B cell (primary cell): ENCODE measurements around the gene PHYHIPL. TPM values are rescaled to one million over a fixed set of nuclear protein-coding genes. Genes with fewer than 3 reads are reported as not detected.

Experiments
- ATAC-seq: fragments of 200-7000 bp; cut with Tn5 transposase; one replicate; pipeline ENCODE4 v1.10.0; 2021; ENCODE audit warnings: low read depth, mild to moderate bottlenecking, moderate number of reproducible peaks, moderate library complexity
- CTCF ChIA-PET: fragments of 350-600 bp; sonication (Branson Sonifier 250); formaldehyde crosslinking; loops from one replicate; lab custom pipeline; 2021; ENCODE audit warnings: antibody characterized with exemption, inconsistent platforms; lab: Charles Lee
- POLR2A ChIA-PET: fragments of 350-600 bp; sonication (Branson Sonifier 250); formaldehyde crosslinking; loops from one replicate; lab custom pipeline; 2021; ENCODE audit warnings: antibody characterized with exemption; lab: Charles Lee
- DNase-seq: peaks from one replicate; pipeline ENCODE4 v3.0.0; 2013
- H2AFZ ChIP-seq: 2 replicates; pipeline ENCODE4 v1.6.1; 2012; ENCODE audit warnings: mild to moderate bottlenecking, low read depth, low read length; ENCODE audit not compliant: insufficient read depth, poor library complexity, severe bottlenecking
- H3K27ac ChIP-seq, 2 donors: 1 replicate in 1 of 2; 2 replicates in 1 of 2; pipeline ENCODE4 v1.5.1; 2012 to 2013; ENCODE audit warnings: low read length in 2 of 2, mild to moderate bottlenecking in 2 of 2, moderate library complexity in 1 of 2
- H3K27me3 ChIP-seq, 4 experiments: fragments of 200-600 bp in 1 of 4; sonication (generic) in 1 of 4; replicated peaks in 1 of 4; 1 replicate in 2 of 4; 2 replicates in 2 of 4; pipeline versions ENCODE4 v1.6.1 to v1.7.0; 2013 to 2016; ENCODE audit warnings: low read length in 3 of 4, mild to moderate bottlenecking in 2 of 4, mixed read lengths in 1 of 4, moderate library complexity in 1 of 4; ENCODE audit not compliant: insufficient read depth in 4 of 4, control insufficient read depth in 3 of 4; ENCODE audit errors: control extremely low read depth in 1 of 4
- H3K36me3 ChIP-seq, 2 experiments: replicated peaks in 1 of 2; 1 replicate in 1 of 2; 2 replicates in 1 of 2; pipeline versions ENCODE4 v1.6.1 to v1.7.1; 2013; ENCODE audit warnings: low read length in 1 of 2; ENCODE audit not compliant: insufficient read depth in 2 of 2, control insufficient read depth in 1 of 2; ENCODE audit errors: control extremely low read depth in 1 of 2, extremely low read depth in 1 of 2
- H3K4me1 ChIP-seq, 2 donors: fragments of 200-600 bp in 1 of 2; sonication (generic) in 1 of 2; 1 replicate in 1 of 2; 2 replicates in 1 of 2; pipeline versions ENCODE4 v1.5.1 to v1.6.1; 2013 to 2017; ENCODE audit warnings: low read length in 2 of 2; ENCODE audit not compliant: control insufficient read depth in 2 of 2, insufficient read depth in 2 of 2
- H3K4me2 ChIP-seq: replicated peaks from 2 replicates; pipeline ENCODE3; 2012; ENCODE audit warnings: mild to moderate bottlenecking, low read depth, low read length; ENCODE audit not compliant: poor library complexity, severe bottlenecking
- H3K4me3 ChIP-seq, 5 experiments: fragments of 200-600 bp in 1 of 5; sonication (generic) in 1 of 5; 1 replicate in 3 of 5; 2 replicates in 2 of 5; pipeline versions ENCODE4 v1.5.1 to v1.7.0; 2011 to 2016; ENCODE audit warnings: low read length in 4 of 5, mild to moderate bottlenecking in 4 of 5, low read depth in 2 of 5, control low read depth in 1 of 5, moderate library complexity in 1 of 5; ENCODE audit not compliant: insufficient read depth in 1 of 5; ENCODE audit errors: control extremely low read depth in 1 of 5, extremely low read depth in 1 of 5
- H3K79me2 ChIP-seq: fragments of 200-600 bp; sonication (generic); one replicate; pipeline ENCODE4 v1.6.0; 2016; ENCODE audit warnings: low read length; ENCODE audit not compliant: control insufficient read depth, insufficient read depth
- H3K9ac ChIP-seq: fragments of 200-600 bp; sonication (generic); 2 replicates; pipeline ENCODE4 v1.6.1; 2017; ENCODE audit warnings: mild to moderate bottlenecking, low read length, moderate library complexity
- H3K9me3 ChIP-seq, 3 donors: one replicate each; pipeline versions ENCODE4 v1.6.1 to v1.7.1; 2013; ENCODE audit warnings: low read length in 2 of 3; ENCODE audit not compliant: control insufficient read depth in 2 of 3, insufficient read depth in 1 of 3; ENCODE audit errors: control extremely low read depth in 1 of 3
- H4K20me1 ChIP-seq: 2 replicates; pipeline ENCODE4 v1.6.0; 2012; ENCODE audit warnings: mild to moderate bottlenecking, low read length; ENCODE audit not compliant: insufficient read depth, control insufficient read depth, poor library complexity, severe bottlenecking
- H3K27ac Mint-ChIP-seq: one replicate; pipeline ENCODE4 v1.8.0; 2021; ENCODE audit warnings: mixed read lengths
- H3K27me3 Mint-ChIP-seq: one replicate; pipeline ENCODE4 v1.8.0; 2021; ENCODE audit warnings: mixed read lengths
- H3K4me1 Mint-ChIP-seq: one replicate; pipeline ENCODE4 v1.8.0; 2021; ENCODE audit warnings: mixed read lengths
- H3K4me3 Mint-ChIP-seq: one replicate; pipeline ENCODE4 v1.8.0; 2021; ENCODE audit warnings: mixed read lengths
- H3K9me3 Mint-ChIP-seq: one replicate; pipeline ENCODE4 v1.8.0; 2022; ENCODE audit warnings: mixed read lengths; ENCODE audit not compliant: insufficient read depth
- CTCF ChIP-seq: fragments of 200-600 bp; IDR thresholded peaks from one replicate; pipeline ENCODE4 v1.8.0; 2022; ENCODE audit warnings: antibody characterized with exemption, mild to moderate bottlenecking
- EZH2 ChIP-seq: IDR thresholded peaks from 2 replicates; pipeline ENCODE4 v1.6.1; 2012; ENCODE audit warnings: borderline replicate concordance, low read depth, mild to moderate bottlenecking, moderate library complexity, low read length; ENCODE audit not compliant: insufficient read depth, poor library complexity, severe bottlenecking
- WGBS: methylation state at CpG from one replicate; pipeline ENCODE4 v1.1.5; 2013; ENCODE audit warnings: missing lambda C conversion rate; ENCODE audit not compliant: insufficient coverage; 5-methylcytosine and 5-hydroxymethylcytosine counted together
- intact Hi-C: fragments of 100-400 bp; cut with micrococcal nuclease; formaldehyde crosslinking; loops from one replicate; pipeline ENCODE4 v1.10.0; 2022
- polyA plus RNA-seq: library from polyadenylated mRNA; depleted of rRNA; stranded (reverse); fragments of >200 nt; gene quantifications from 2 replicates; pipeline ENCODE4 v1.2.3, GENCODE V29; 2012
- total RNA-seq, 2 donors: library from RNA; stranded (reverse); fragments of 120-200 nt in 1 of 2; gene quantifications; 1 replicate in 1 of 2; 2 replicates in 1 of 2; pipeline versions ENCODE4 v1.2.3 to v1.2.4, GENCODE V29; 2013 to 2022

Gene PHYHIPL
- total and polyA plus RNA-seq, 2 donors (not counting 1 experiment from before 2014, with no cell fraction given), result not detected

GRCh38 chr10:59173414-59173813, 3.0 kb upstream of the PHYHIPL start:
- Histone ChIP-seq H3K4me3 (no peak overlapping the region), H3K27me3 (peaks cover 0 to 14% (median 6%) of the 10 kb centered on the region in 4 experiments), H3K27ac (no peak overlapping the region), H3K9me3 (peaks cover 0 to 12% (median 0%) of the 10 kb centered on the region in 3 donors), H3K9ac (no peak overlapping the region), H3K4me1 (no peaks in the 10 kb centered on the region), H3K4me2 (no peak overlapping the region), H4K20me1 (no peaks in the 10 kb centered on the region), H3K79me2 (no peaks in the 10 kb centered on the region), H3K36me3 (no peaks in the 10 kb centered on the region), H2AFZ (no peak overlapping the region)
- CTCF ChIA-PET, result no interaction called here
- Mint-ChIP-seq H3K27ac (no peak overlapping the region), H3K4me3 (no peak overlapping the region), H3K9me3 (no peaks in the 10 kb centered on the region), H3K27me3 (peaks cover 21% of the 10 kb centered on the region), H3K4me1 (peaks cover 6% of the 10 kb centered on the region)
- TF ChIP-seq CTCF (no peak), EZH2 (no peak)
- intact Hi-C loops, result no loop called here
- ATAC-seq (no peak), DNase-seq (no peak)
- POLR2A ChIA-PET, result no interaction called here

- ChIA-PET POLR2A (no interaction called here), CTCF (no interaction called here)
- Mint-ChIP-seq H3K4me1 (peaks cover 6% of the 10 kb centered on the region), H3K27me3 (peaks cover 21% of the 10 kb centered on the region), H3K27ac (no peak overlapping the region), H3K9me3 (peaks cover 2% of the 10 kb centered on the region), H3K4me3 (no peak overlapping the region)
- no peak overlapping the region for H3K9ac ChIP-seq
- H3K4me3 ChIP-seq, result no peak overlapping the region
- H3K27ac ChIP-seq, result no peak overlapping the region
- H3K4me1 ChIP-seq, result no peaks in the 10 kb centered on the region
- peaks cover 0 to 14% (median 6%) of the 10 kb centered on the region in 4 experiments for H3K27me3 ChIP-seq
- no peaks in the 10 kb centered on the region for H4K20me1 ChIP-seq
- no peaks in the 10 kb centered on the region for H3K36me3 ChIP-seq
- intact Hi-C loops, result no loop called here
- H3K79me2 ChIP-seq, result no peaks in the 10 kb centered on the region
- 16% methylated on average over 24 of the region's 26 CpGs for WGBS
- no peak for ATAC-seq
- DNase-seq, result no peak
- TF ChIP-seq EZH2 (no peak), CTCF (no peak)
- H3K4me2 ChIP-seq, result no peak overlapping the region
- peaks cover 0 to 12% (median 0%) of the 10 kb centered on the region in 3 donors for H3K9me3 ChIP-seq
- H2AFZ ChIP-seq, result no peak overlapping the region
Observed at GRCh38 chr10:59175538-59176240, 754 bp upstream of the PHYHIPL start.
